Pancreas (tissue), 10 donors: ENCODE data around the gene PLK2. TPM values are rescaled to one million over a fixed set of nuclear protein-coding genes. Genes with fewer than 3 reads are reported as not detected.
A peak's percentile ranks its signal among the peaks of the same experiment; 100 is the strongest.

ENCODE experiments used
- ATAC-seq, 4 donors: fragments of 200-7000 bp; cut with Tn5 transposase; one replicate each; pipeline versions ENCODE4 v1.8.0 to v1.9.1; 2020; ENCODE audit warnings: mild to moderate bottlenecking in 4 of 4, moderate library complexity in 4 of 4
- DNase-seq, 6 donors: peaks; one replicate each; pipeline ENCODE4 v3.0.0-alpha.2; 2020
- FAIRE-seq: peaks from 2 replicates; lab custom pipeline; 2012; peaks lifted over from hg19 to GRCh38; lab: Jason Lieb, UNC
- H3K27ac ChIP-seq, 4 donors: fragments of 200-600 bp; sonication (generic); 1 replicate in 3 of 4; 2 replicates in 1 of 4; pipeline versions ENCODE4 v1.5.0 to v1.8.0; 2020
- H3K27me3 ChIP-seq, 4 donors: fragments of 200-600 bp; one replicate each; pipeline ENCODE4 v1.8.0; 2021
- H3K36me3 ChIP-seq, 3 donors: fragments of 200-600 bp; sonication (generic) in 1 of 3; one replicate each; pipeline versions ENCODE4 v1.5.0 to v1.8.0; 2020 to 2021
- H3K4me1 ChIP-seq, 3 donors: fragments of 200-600 bp; one replicate each; pipeline ENCODE4 v1.8.0; 2021
- H3K4me3 ChIP-seq, 4 donors: fragments of 200-600 bp; sonication (generic) in 2 of 4; one replicate each; pipeline versions ENCODE4 v1.5.0 to v1.8.0; 2020 to 2021
- H3K9me3 ChIP-seq, 4 donors: fragments of 200-600 bp; one replicate each; pipeline ENCODE4 v1.8.0; 2021
- WGBS, 2 donors: extraction: QIAGEN DNeasy Blood & Tissue Kit; methylation state at CpG; one replicate each; pipeline ENCODE4 v1.1.7; 2013; 5-methylcytosine and 5-hydroxymethylcytosine counted together
- intact Hi-C, 3 donors: fragments of 100-400 bp; cut with DNase I; formaldehyde crosslinking; loops; one replicate each; pipeline versions ENCODE4 v1.11.1 to v1.14.2; 2022
- polyA plus RNA-seq, 2 donors: library from polyadenylated mRNA; stranded (reverse); fragments of 200-250 nt; gene quantifications; one replicate each; pipeline ENCODE4 v1.2.3, GENCODE V29; 2013
- total RNA-seq, 6 donors: library from RNA; stranded (reverse); fragmentation: NEBNext Ultra II Directional in 4 of 6; extraction: Animal tissue kit (Norgen Biotek cat#: 25700) in 4 of 6; gene quantifications; one replicate each; pipeline versions ENCODE4 v1.2.1 to v1.2.4, GENCODE V29; 2021 to 2023
- TF ChIP-seq, protein P1 (sequence below), 4 donors: fragments of 200-600 bp; sonication (generic) in 3 of 4; IDR thresholded peaks; one replicate each; pipeline versions ENCODE4 v1.5.0 to v1.8.0; 2021; ENCODE audit warnings: antibody characterized with exemption in 4 of 4
- donor health status: healthy with polysubstance abuse.
- donor health status: DM: no; HTN: no; CAD: no; lungs with moderate emphysema.
- donor health status: DM: no; HTN: no; CAD: no.
- donor health status: control.
- donor health status: control.
- donor health status: Bipolar disorder and iron deficiency.
- donor health status: DM: yes; HTN: yes; CAD: no.
- donor health status: DM: no; HTN: no; CAD: no.
- donor health status: DM: no; HTN: no; CAD: no.
- donor health status: DM: yes; HTN: yes; CAD: no.

PLK2 gene
- total and polyA plus RNA-seq, 8 donors = 16.2 to 47.8 (median 25.6) TPM

DNA sequence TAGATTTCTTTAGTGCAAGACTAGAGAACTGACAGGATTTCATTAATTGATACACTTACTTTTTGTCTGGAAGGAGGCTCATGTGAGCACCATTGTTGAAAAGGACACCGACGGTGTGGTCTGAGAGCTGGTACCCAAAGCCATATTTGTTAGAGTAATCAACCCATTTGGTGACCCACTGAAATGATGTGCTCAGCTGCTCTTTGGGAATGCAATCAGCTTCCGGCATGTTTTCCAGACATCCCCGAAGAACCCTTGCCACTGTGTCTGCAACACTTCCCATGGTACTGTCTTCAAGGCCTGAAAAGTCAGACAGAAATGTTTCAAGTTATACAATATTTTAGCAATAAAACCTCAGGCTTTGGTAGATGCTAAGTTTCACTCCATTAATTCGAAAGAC is 4.4 kb downstream of the PLK2 start:
- intact Hi-C loops = no loop called here
- no peaks in the 10 kb centered on the region for H3K9me3 ChIP-seq
- no peak overlapping the region for H3K27ac ChIP-seq
- FAIRE-seq = no peak
- no peaks in the 10 kb centered on the region for H3K27me3 ChIP-seq
- peaks cover 0 to 48% (median 21%) of the 10 kb centered on the region in 3 donors for H3K36me3 ChIP-seq
- ATAC-seq = no peak
- peaks cover 0 to 16% (median 11%) of the 10 kb centered on the region in 3 donors for H3K4me1 ChIP-seq
- TF ChIP-seq, protein P1, sequence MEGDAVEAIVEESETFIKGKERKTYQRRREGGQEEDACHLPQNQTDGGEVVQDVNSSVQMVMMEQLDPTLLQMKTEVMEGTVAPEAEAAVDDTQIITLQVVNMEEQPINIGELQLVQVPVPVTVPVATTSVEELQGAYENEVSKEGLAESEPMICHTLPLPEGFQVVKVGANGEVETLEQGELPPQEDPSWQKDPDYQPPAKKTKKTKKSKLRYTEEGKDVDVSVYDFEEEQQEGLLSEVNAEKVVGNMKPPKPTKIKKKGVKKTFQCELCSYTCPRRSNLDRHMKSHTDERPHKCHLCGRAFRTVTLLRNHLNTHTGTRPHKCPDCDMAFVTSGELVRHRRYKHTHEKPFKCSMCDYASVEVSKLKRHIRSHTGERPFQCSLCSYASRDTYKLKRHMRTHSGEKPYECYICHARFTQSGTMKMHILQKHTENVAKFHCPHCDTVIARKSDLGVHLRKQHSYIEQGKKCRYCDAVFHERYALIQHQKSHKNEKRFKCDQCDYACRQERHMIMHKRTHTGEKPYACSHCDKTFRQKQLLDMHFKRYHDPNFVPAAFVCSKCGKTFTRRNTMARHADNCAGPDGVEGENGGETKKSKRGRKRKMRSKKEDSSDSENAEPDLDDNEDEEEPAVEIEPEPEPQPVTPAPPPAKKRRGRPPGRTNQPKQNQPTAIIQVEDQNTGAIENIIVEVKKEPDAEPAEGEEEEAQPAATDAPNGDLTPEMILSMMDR (IDR thresholded peaks at IDR 0.05) = no peak
- peak overlapping the region in 1 of 4 donors; percentile 87 for H3K4me3 ChIP-seq
- WGBS, 2 donors = 86 to 90% methylated on average over 5 of the region's 5 CpGs
- DNase-seq = no peak

DNA sequence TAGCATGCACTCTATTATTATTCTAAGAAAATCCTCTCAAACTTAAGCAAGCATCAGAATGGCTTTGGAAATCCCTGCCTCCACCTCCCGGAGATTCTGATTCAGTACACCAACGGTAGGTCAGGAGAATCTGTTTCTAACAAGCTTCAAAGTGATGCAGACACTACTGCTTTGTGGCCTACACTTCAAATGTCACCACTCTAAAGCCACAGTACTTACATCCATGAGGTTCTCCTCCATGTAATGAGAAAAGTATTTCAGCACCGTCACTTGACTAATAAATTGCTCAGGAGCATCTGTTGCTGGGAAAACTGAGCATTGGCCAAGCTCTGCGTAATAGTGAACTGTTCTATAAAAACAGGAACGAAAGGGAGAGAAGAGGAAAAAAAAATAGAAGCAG is 4.8 kb downstream of the PLK2 start:
- ATAC-seq = no peak
- 78 to 80% methylated on average over 5 of the region's 5 CpGs for WGBS, 2 donors
- no peak for DNase-seq
- no peak for FAIRE-seq
- intact Hi-C loops = no loop called here
- H3K4me1 ChIP-seq = peaks cover 0 to 16% (median 11%) of the 10 kb centered on the region in 3 donors
- no peaks in the 10 kb centered on the region for H3K9me3 ChIP-seq
- H3K27me3 ChIP-seq = no peaks in the 10 kb centered on the region
- TF ChIP-seq, protein P1 (IDR thresholded peaks at IDR 0.05) = no peak
- H3K36me3 ChIP-seq = peaks cover 0 to 48% (median 21%) of the 10 kb centered on the region in 3 donors
- H3K4me3 ChIP-seq = no peak overlapping the region
- no peak overlapping the region for H3K27ac ChIP-seq

DNA sequence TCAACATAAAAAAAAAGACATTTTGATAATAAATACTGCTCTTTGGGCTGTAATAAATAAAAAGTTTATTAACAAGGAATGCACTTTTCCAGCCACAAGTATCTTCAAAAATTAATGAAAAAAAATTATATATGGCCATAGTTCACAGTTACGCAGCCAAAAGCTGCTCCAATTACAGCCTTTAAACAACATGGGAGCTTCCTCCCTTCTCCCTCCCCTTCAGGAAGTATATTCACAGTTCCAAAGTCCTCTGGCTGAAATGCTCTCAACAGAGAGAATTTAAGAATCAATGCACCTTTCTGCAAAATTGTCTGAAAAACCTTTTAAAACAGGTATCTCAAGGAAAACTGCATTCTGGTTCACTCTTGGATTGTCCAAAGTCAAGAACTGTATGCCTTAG is 5.9 kb downstream of the PLK2 start:
- H3K27ac ChIP-seq = no peak overlapping the region
- no peaks in the 10 kb centered on the region for H3K9me3 ChIP-seq
- H3K27me3 ChIP-seq = no peaks in the 10 kb centered on the region
- H3K4me3 ChIP-seq = no peak overlapping the region
- 94 to 97% methylated on average over 1 of the region's 1 CpG for WGBS, 2 donors
- DNase-seq = no peak
- H3K4me1 ChIP-seq = peaks cover 0 to 16% (median 11%) of the 10 kb centered on the region in 3 donors
- ATAC-seq = no peak
- TF ChIP-seq, protein P1 (IDR thresholded peaks at IDR 0.05) = no peak
- H3K36me3 ChIP-seq = peaks cover 0 to 48% (median 21%) of the 10 kb centered on the region in 3 donors
- no peak for FAIRE-seq
- intact Hi-C loops = no loop called here

DNA sequence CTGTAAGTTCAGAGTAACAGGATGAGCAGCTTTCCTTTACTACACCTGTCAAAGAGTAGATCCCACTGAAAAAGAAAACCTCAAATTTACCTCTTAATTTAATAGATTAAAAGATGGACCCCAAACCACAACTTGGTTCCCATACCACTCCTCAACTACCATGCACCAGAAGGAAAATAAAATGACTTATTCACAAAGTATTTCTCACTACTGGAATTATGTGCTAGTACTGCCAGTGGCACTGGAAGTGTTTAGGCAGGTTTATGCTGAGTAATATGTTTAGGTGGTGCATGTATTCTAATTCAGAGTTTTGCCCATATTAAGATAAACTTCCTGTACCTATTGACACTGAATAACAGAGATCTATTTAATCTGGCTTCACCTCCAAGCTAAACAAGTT is 6.6 kb downstream of the PLK2 start:
- FAIRE-seq = no peak
- Histone ChIP-seq H3K4me1 (peaks cover 0 to 16% (median 11%) of the 10 kb centered on the region in 3 donors), H3K4me3 (no peak overlapping the region), H3K27me3 (no peaks in the 10 kb centered on the region), H3K27ac (no peak overlapping the region), H3K36me3 (peaks cover 0 to 48% (median 21%) of the 10 kb centered on the region in 3 donors), H3K9me3 (no peaks in the 10 kb centered on the region)
- TF ChIP-seq, protein P1 (IDR thresholded peaks at IDR 0.05) = no peak
- no peak for DNase-seq
- ATAC-seq = no peak
- intact Hi-C loops = no loop called here

DNA sequence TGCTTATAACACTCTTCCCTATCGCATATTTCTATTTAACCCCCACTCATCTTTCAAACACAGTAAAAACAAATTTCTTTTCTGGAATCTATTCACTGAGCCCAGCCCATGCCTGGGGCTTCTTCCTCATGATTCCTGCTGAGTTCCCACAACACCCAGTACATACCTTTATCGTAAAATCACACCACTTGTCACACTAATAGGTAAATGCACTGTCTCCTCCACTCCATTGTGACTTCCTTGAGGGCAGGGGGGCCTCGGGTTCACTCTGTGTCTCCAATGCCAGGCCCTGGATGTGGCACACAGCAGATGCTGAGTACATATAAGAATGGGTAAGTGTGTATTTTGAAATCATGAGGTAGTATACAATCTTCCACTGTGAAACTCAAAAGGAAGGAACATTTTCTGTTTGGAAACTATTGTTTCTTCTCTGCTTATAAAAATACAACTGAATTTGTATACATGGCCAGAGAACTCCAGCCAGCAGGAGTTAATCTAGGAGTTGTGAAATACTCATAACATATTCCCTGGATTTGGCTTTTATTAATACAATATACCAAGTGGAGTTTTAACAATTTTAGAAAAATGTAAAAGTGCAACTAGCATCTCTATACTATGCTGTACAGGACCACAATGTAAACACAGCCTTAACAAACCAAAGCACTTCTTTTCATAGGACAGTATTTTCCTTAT is 7.2 kb downstream of the PLK2 start:
- Histone ChIP-seq H3K4me3 (no peak overlapping the region), H3K4me1 (peaks cover 0 to 16% (median 8%) of the 10 kb centered on the region in 3 donors), H3K9me3 (no peaks in the 10 kb centered on the region), H3K27me3 (no peaks in the 10 kb centered on the region), H3K36me3 (peaks cover 0 to 47% (median 21%) of the 10 kb centered on the region in 3 donors), H3K27ac (no peak overlapping the region)
- intact Hi-C loops = no loop called here
- ATAC-seq = peak in 1 of 4 donors; percentile 27
- no peak for DNase-seq
- TF ChIP-seq, protein P1 (IDR thresholded peaks at IDR 0.05) = no peak
- no peak for FAIRE-seq
- 89 to 90% methylated on average over 3 of the region's 3 CpGs for WGBS, 2 donors
